Neuronal stem cell (in vitro differentiated cells): ENCODE data around the gene ARTN.

ENCODE experiments used
- DNase-seq: peaks from one replicate; pipeline ENCODE4 v3.0.0-alpha.2; 2013; ENCODE audit warnings: low spot score
- H2AFZ ChIP-seq: one replicate; pipeline ENCODE4 v1.6.1; 2013; ENCODE audit warnings: mild to moderate bottlenecking, low read length, inconsistent platforms
- H2AK5ac ChIP-seq: 2 replicates; pipeline ENCODE4 v1.6.1; 2013; ENCODE audit warnings: low read depth, mild to moderate bottlenecking, inconsistent platforms, low read length, moderate library complexity, mixed read lengths
- H2BK120ac ChIP-seq: 2 replicates; pipeline ENCODE4 v1.6.1; 2013; ENCODE audit warnings: low read depth, mild to moderate bottlenecking, inconsistent platforms, low read length, moderate library complexity, mixed read lengths
- H2BK12ac ChIP-seq: one replicate; pipeline ENCODE4 v1.6.1; 2013; ENCODE audit warnings: low read length, inconsistent platforms
- H2BK15ac ChIP-seq: 2 replicates; pipeline ENCODE4 v1.6.1; 2013; ENCODE audit warnings: mild to moderate bottlenecking, low read length, inconsistent platforms, mixed read lengths
- H2BK5ac ChIP-seq: one replicate; pipeline ENCODE4 v1.6.1; 2013; ENCODE audit warnings: inconsistent platforms, mild to moderate bottlenecking, low read length, moderate library complexity
- H3K14ac ChIP-seq: one replicate; pipeline ENCODE4 v1.6.1; 2013; ENCODE audit warnings: low read length, inconsistent platforms
- H3K18ac ChIP-seq: 2 replicates; pipeline ENCODE4 v1.6.1; 2013; ENCODE audit warnings: low read length, inconsistent platforms
- H3K23ac ChIP-seq: 2 replicates; pipeline ENCODE4 v1.6.1; 2013; ENCODE audit warnings: low read depth, mild to moderate bottlenecking, mixed read lengths, low read length, inconsistent platforms; ENCODE audit not compliant: poor library complexity
- H3K27ac ChIP-seq: replicated peaks from 3 replicates; pipeline ENCODE4 v1.5.1; 2013; ENCODE audit warnings: low read length, inconsistent platforms
- H3K27me3 ChIP-seq, 3 experiments: 2 replicates each; pipeline ENCODE4 v1.6.1; 2013; ENCODE audit warnings: low read length in 3 of 3, mild to moderate bottlenecking in 2 of 3, inconsistent platforms in 1 of 3, low read depth in 1 of 3, mixed read lengths in 1 of 3, moderate library complexity in 1 of 3; ENCODE audit not compliant: control insufficient read depth in 3 of 3, insufficient read depth in 3 of 3
- H3K36me3 ChIP-seq, 2 donors: replicated peaks in 1 of 2; 2 replicates each; pipeline ENCODE4 v1.6.1; 2013; ENCODE audit warnings: low read length in 2 of 2; ENCODE audit not compliant: control insufficient read depth in 2 of 2, insufficient read depth in 2 of 2
- H3K4ac ChIP-seq: 2 replicates; pipeline ENCODE4 v1.6.1; 2013; ENCODE audit warnings: inconsistent platforms, mild to moderate bottlenecking, low read length, moderate library complexity
- H3K4me1 ChIP-seq, 2 donors: 1 replicate in 1 of 2; 2 replicates in 1 of 2; pipeline ENCODE4 v1.6.1; 2013; ENCODE audit warnings: low read length in 2 of 2, low read depth in 1 of 2; ENCODE audit not compliant: control insufficient read depth in 2 of 2, insufficient read depth in 1 of 2
- H3K4me2 ChIP-seq: one replicate; pipeline ENCODE4 v1.6.1; 2013; ENCODE audit warnings: mild to moderate bottlenecking, low read length, inconsistent platforms; ENCODE audit not compliant: insufficient read depth, poor library complexity, severe bottlenecking
- H3K4me3 ChIP-seq, 2 donors: 2 replicates each; pipeline ENCODE4 v1.5.1; 2013; ENCODE audit warnings: low read length in 2 of 2, mild to moderate bottlenecking in 2 of 2, inconsistent platforms in 1 of 2, moderate library complexity in 1 of 2
- H3K79me1 ChIP-seq: one replicate; pipeline ENCODE4 v1.6.1; 2013; ENCODE audit warnings: low read depth, mild to moderate bottlenecking, inconsistent platforms, low read length, moderate library complexity
- H3K9ac ChIP-seq: one replicate; pipeline ENCODE4 v1.6.1; 2013; ENCODE audit warnings: mild to moderate bottlenecking, low read depth, low read length, inconsistent platforms; ENCODE audit not compliant: poor library complexity
- H3K9me3 ChIP-seq, 2 donors: replicated peaks in 1 of 2; 2 replicates each; pipeline versions ENCODE3 to v1.6.1; 2013; ENCODE audit warnings: low read length in 2 of 2, mild to moderate bottlenecking in 2 of 2, inconsistent platforms in 1 of 2, low read depth in 1 of 2, mixed read lengths in 1 of 2, moderate library complexity in 1 of 2; ENCODE audit not compliant: control insufficient read depth in 2 of 2, insufficient read depth in 1 of 2
- H4K8ac ChIP-seq: one replicate; pipeline ENCODE4 v1.6.1; 2013; ENCODE audit warnings: low read depth, mild to moderate bottlenecking, inconsistent platforms, low read length, moderate library complexity
- H4K91ac ChIP-seq: one replicate; pipeline ENCODE4 v1.6.1; 2013; ENCODE audit warnings: low read length, low read depth, mild to moderate bottlenecking, inconsistent platforms; ENCODE audit not compliant: poor library complexity
- WGBS, 2 donors: extraction: QIAGEN DNeasy Blood & Tissue Kit; methylation state at CpG; one replicate each; pipeline ENCODE4 v1.1.7; 2013; ENCODE audit warnings: missing lambda C conversion rate in 2 of 2, mixed read lengths in 1 of 2; ENCODE audit not compliant: insufficient read length in 2 of 2, insufficient replicate concordance in 1 of 2; ENCODE audit errors: extremely low coverage in 2 of 2; 5-methylcytosine and 5-hydroxymethylcytosine counted together

ARTN gene

GRCh38 chr1:43971336-43971980, 37.9 kb downstream of the ARTN start:
- H3K14ac ChIP-seq: no peak overlapping the region
- H3K4me3 ChIP-seq: peak overlapping the region in 1 of 2 donors; percentile 92
- no peak overlapping the region for H2BK15ac ChIP-seq
- peaks cover 7 to 38% of the 10 kb centered on the region in 2 donors for H3K36me3 ChIP-seq
- no peak overlapping the region for H2AK5ac ChIP-seq
- no CpG with 5 or more reads among the region's 17 CpGs for WGBS, 2 donors
- H3K79me1 ChIP-seq: peaks cover 8% of the 10 kb centered on the region
- H2BK120ac ChIP-seq: no peak overlapping the region
- H4K8ac ChIP-seq: no peak overlapping the region
- no peak overlapping the region for H3K23ac ChIP-seq
- no peaks in the 10 kb centered on the region for H3K9me3 ChIP-seq
- no peaks in the 10 kb centered on the region for H3K27me3 ChIP-seq
- H3K27ac ChIP-seq: no peak overlapping the region
- peaks cover 10 to 17% of the 10 kb centered on the region in 2 donors for H3K4me1 ChIP-seq
- no peak overlapping the region for H3K18ac ChIP-seq
- no peak overlapping the region for H4K91ac ChIP-seq
- H3K4ac ChIP-seq: no peak overlapping the region
- no peak overlapping the region for H2AFZ ChIP-seq
- no peak for DNase-seq
- no peak overlapping the region for H3K9ac ChIP-seq
- H2BK5ac ChIP-seq: no peak overlapping the region
- H2BK12ac ChIP-seq: no peak overlapping the region
- no peak overlapping the region for H3K4me2 ChIP-seq

GRCh38 chr1:43973981-43974442, 40.4 kb downstream of the ARTN start:
- H3K27me3 ChIP-seq: no peaks in the 10 kb centered on the region
- H3K4ac ChIP-seq: no peak overlapping the region
- peak overlapping the region; percentile 97 for H2AFZ ChIP-seq
- no peak overlapping the region for H2BK120ac ChIP-seq
- H3K9ac ChIP-seq: no peak overlapping the region
- H2BK15ac ChIP-seq: peak overlapping the region; percentile 87
- WGBS, 2 donors: no CpG with 5 or more reads among the region's 9 CpGs
- H2BK5ac ChIP-seq: peak overlapping the region; percentile 79
- H3K18ac ChIP-seq: no peak overlapping the region
- H3K4me2 ChIP-seq: peak overlapping the region; percentile 82
- peaks cover 20% of the 10 kb centered on the region for H3K79me1 ChIP-seq
- H3K23ac ChIP-seq: peak overlapping the region; percentile 98
- no peak overlapping the region for H4K91ac ChIP-seq
- H2AK5ac ChIP-seq: no peak overlapping the region
- no peak overlapping the region for H3K27ac ChIP-seq
- no peak overlapping the region for H2BK12ac ChIP-seq
- peak overlapping the region; percentile 90 to 98 for H3K4me3 ChIP-seq
- H3K36me3 ChIP-seq: peaks cover 21 to 48% of the 10 kb centered on the region in 2 donors
- no peak overlapping the region for H4K8ac ChIP-seq
- no peaks in the 10 kb centered on the region for H3K9me3 ChIP-seq
- no peak overlapping the region for H3K14ac ChIP-seq
- DNase-seq: no peak
- H3K4me1 ChIP-seq: peaks cover 14 to 25% of the 10 kb centered on the region in 2 donors

- Histone ChIP-seq H3K4me2 (peak within 1 kb of the TSS; percentile 82), H2AK5ac (no peak within 1 kb of the TSS), H2BK15ac (peak within 1 kb of the TSS; percentile 87), H2BK12ac (peak within 1 kb of the TSS; percentile 69), H2AFZ (peak within 1 kb of the TSS; percentile 97), H3K14ac (peak within 1 kb of the TSS; percentile 91), H2BK120ac (peak within 1 kb of the TSS; percentile 73), H3K4me3 (peak within 1 kb of the TSS; percentile 90 to 98), H3K4me1 (peaks cover 14 to 25% of the 10 kb centered on the region in 2 donors), H3K4ac (no peak within 1 kb of the TSS), H3K23ac (peak within 1 kb of the TSS; percentile 98), H3K9me3 (no peaks in the 10 kb centered on the region), H3K36me3 (peaks cover 21 to 48% of the 10 kb centered on the region in 2 donors), H4K8ac (peak within 1 kb of the TSS; percentile 67), H4K91ac (no peak within 1 kb of the TSS), H3K27ac (peak within 1 kb of the TSS; percentile 6), H2BK5ac (peak within 1 kb of the TSS; percentile 79), H3K9ac (peak within 1 kb of the TSS; percentile 97), H3K79me1 (peaks cover 20% of the 10 kb centered on the region), H3K27me3 (no peaks in the 10 kb centered on the region), H3K18ac (peak within 1 kb of the TSS; percentile 98)
- peak; percentile 89 for DNase-seq
- no CpG with 5 or more reads among the region's 93 CpGs for WGBS, 2 donors
Measured at GRCh38 chr1:43974443-43975248, 41.0 kb downstream of the ARTN start, which contains the start of gene ATP6V0B. Gene ATP6V0B, plus strand, starts transcription at chr1:43974960. Its CDS starts 81 bp downstream, at chr1:43975041.
